NCI-H2171 (cell line): ENCODE measurements around the gene XAGE3.
"Not testable (repeated sequence)": the region's sequence is repeated elsewhere in the genome, so short reads cannot be mapped to it uniquely, and the experiment has no call there.

Experiments used
- DNase-seq: peaks from one replicate; lab custom pipeline; 2025; lab: John Stamatoyannopoulos, UW

The XAGE3 gene

GRCh38 chrX:52867610-52868348, at the start of gene XAGE3:
TSS of gene XAGE3 (minus strand) at chrX:52868083. CDS start at chrX:52867133, 950 bp downstream.
- DNase-seq, result no peak

GRCh38 chrX:52914704-52915103, 46.8 kb upstream of the XAGE3 start:
- DNase-seq, result not testable (repeated sequence)

- not testable (repeated sequence) for DNase-seq
These were observed 45.8 kb upstream of the XAGE3 start for GRCh38 chrX:52913681-52914080.

- not testable (repeated sequence) for DNase-seq
These were observed 41.6 kb upstream of the XAGE3 start for GRCh38 chrX:52909313-52909969.

- not testable (repeated sequence) for DNase-seq
These were observed 40.0 kb upstream of the XAGE3 start for GRCh38 chrX:52907900-52908299.

- not testable (repeated sequence) for DNase-seq
These were observed 39.3 kb upstream of the XAGE3 start for GRCh38 chrX:52907137-52907536.

GRCh38 chrX:52906072-52906471, 38.2 kb upstream of the XAGE3 start:
- DNase-seq, result not testable (repeated sequence)

GRCh38 chrX:52905531-52905930, 37.6 kb upstream of the XAGE3 start:
- not testable (repeated sequence) for DNase-seq

- not testable (repeated sequence) for DNase-seq
These were observed 29.2 kb upstream of the XAGE3 start, which contains the start of gene FAM156B for GRCh38 chrX:52896855-52897709. TSS of gene FAM156B (plus strand) at chrX:52897330. CDS start at chrX:52907226, 9,896 bp downstream.

- DNase-seq, result not testable (repeated sequence)
These were observed 28.6 kb upstream of the XAGE3 start for GRCh38 chrX:52896438-52896837.

GRCh38 chrX:52888090-52888489, 20.2 kb upstream of the XAGE3 start:
- DNase-seq, result not testable (repeated sequence)

- DNase-seq, result not testable (repeated sequence)
These were observed 19.6 kb upstream of the XAGE3 start for GRCh38 chrX:52887459-52887858.

- DNase-seq, result not testable (repeated sequence)
These were observed 8.5 kb upstream of the XAGE3 start for GRCh38 chrX:52876386-52876785.

- not testable (repeated sequence) for DNase-seq
These were observed 7.6 kb upstream of the XAGE3 start for GRCh38 chrX:52875436-52875835.

GRCh38 chrX:52874661-52875060, 6.8 kb upstream of the XAGE3 start:
- DNase-seq, result no peak

GRCh38 chrX:52873825-52874224, 5.9 kb upstream of the XAGE3 start:
- DNase-seq, result not testable (repeated sequence)

GRCh38 chrX:52870046-52870445, 2.2 kb upstream of the XAGE3 start:
- DNase-seq, result no peak

GRCh38 chrX:52865343-52865998, 2.4 kb downstream of the XAGE3 start:
- no peak for DNase-seq

GRCh38 chrX:52856991-52857525, 10.8 kb downstream of the XAGE3 start:
- not testable (repeated sequence) for DNase-seq

- no peak for DNase-seq
These were observed 15.6 kb downstream of the XAGE3 start for GRCh38 chrX:52852110-52852860.

GRCh38 chrX:52843619-52844018, 24.3 kb downstream of the XAGE3 start:
- DNase-seq, result not testable (repeated sequence)
